HCT116 (cell line): ENCODE measurements around the gene NAALADL2. TPM values are rescaled to one million over a fixed set of nuclear protein-coding genes. Genes with fewer than 3 reads are reported as not detected.

Source experiments
- ATAC-seq: fragments of 200-7000 bp; cut with Tn5 transposase; 2 replicates; pipeline ENCODE4 v1.9.1; 2020; ENCODE audit warnings: mild to moderate bottlenecking, moderate library complexity
- BruUV-seq: library from RNA; stranded (reverse); fragments of 400-500 nt; replicated peaks from 2 replicates; lab custom pipeline; 2021; lab: Mats Ljungman, UMichigan
- CTCF ChIA-PET: fragments of 300-600 bp; sonication (Branson Sonifier 250); formaldehyde crosslinking; loops from one replicate; lab custom pipeline; 2021; ENCODE audit warnings: antibody characterized with exemption; lab: Charles Lee
- POLR2A ChIA-PET: fragments of 300-600, 350-600 bp; sonication (Branson Sonifier 250); formaldehyde crosslinking; loops from one replicate; lab custom pipeline; 2021; ENCODE audit warnings: antibody characterized with exemption; lab: Charles Lee
- RAD21 ChIA-PET, 2 experiments: fragments of 300-600 bp; sonication (Branson Sonifier 250); formaldehyde crosslinking; loops; one replicate each; lab custom pipeline; 2023; ENCODE audit warnings: low total read pairs in 2 of 2; ENCODE audit not compliant: uncharacterized antibody in 2 of 2, unreplicated experiment in 2 of 2, low non-redundant PET in 1 of 2; lab: Charles Lee
- DNase-seq: peaks from one replicate; pipeline ENCODE4 v3.0.0-alpha.2; 2010; ENCODE audit warnings: low read depth, low spot score
- H2AFZ ChIP-seq: fragments of 200-600 bp; shearing (Covaris generic), sonication (generic); 2 replicates; pipeline ENCODE4 v1.6.1; 2017; ENCODE audit warnings: low read depth, mixed run types, mixed read lengths, antibody characterized with exemption, low read length; ENCODE audit not compliant: poor library complexity, severe bottlenecking
- H3K27ac ChIP-seq: 2 replicates; pipeline ENCODE4 v1.5.1; 2012; ENCODE audit warnings: low read depth, low read length
- H3K27me3 ChIP-seq: fragments of 200-600 bp; sonication (generic); 2 replicates; pipeline ENCODE4 v1.6.1; 2016; ENCODE audit warnings: mixed run types, low read length, mixed read lengths; ENCODE audit not compliant: insufficient read depth
- H3K36me3 ChIP-seq, 2 experiments: fragments of 200-500 bp in 1 of 2; fragments of 200-600 bp in 1 of 2; sonication (Bioruptor generic) in 1 of 2; sonication (generic) in 1 of 2; 2 replicates each; pipeline versions ENCODE4 v1.5.1 to v1.6.1; 2014 to 2016; ENCODE audit warnings: low read length in 2 of 2, inconsistent platforms in 1 of 2, mixed read lengths in 1 of 2, mixed run types in 1 of 2; ENCODE audit not compliant: insufficient read depth in 2 of 2, control insufficient read depth in 1 of 2
- H3K4me1 ChIP-seq, 2 experiments: fragments of 200-600 bp in 1 of 2; sonication (generic) in 1 of 2; 2 replicates each; pipeline versions ENCODE4 v1.5.1 to v1.6.1; 2012 to 2017; ENCODE audit warnings: low read length in 2 of 2, inconsistent platforms in 1 of 2, mild to moderate bottlenecking in 1 of 2, mixed read lengths in 1 of 2, mixed run types in 1 of 2, moderate library complexity in 1 of 2; ENCODE audit not compliant: insufficient read depth in 2 of 2, control insufficient read depth in 1 of 2
- H3K4me2 ChIP-seq: fragments of 200-600 bp; sonication (generic); 2 replicates; pipeline ENCODE4 v1.6.1; 2017; ENCODE audit warnings: mixed run types, low read length, mixed read lengths
- H3K4me3 ChIP-seq, 2 experiments: fragments of 200-600 bp in 1 of 2; sonication (generic) in 1 of 2; replicated peaks in 1 of 2; 2 replicates each; pipeline ENCODE4 v1.5.1; 2011 to 2016; ENCODE audit warnings: low read length in 2 of 2, control low read depth in 1 of 2, low read depth in 1 of 2, mild to moderate bottlenecking in 1 of 2, mixed read lengths in 1 of 2, mixed run types in 1 of 2
- H3K79me2 ChIP-seq: fragments of 200-600 bp; sonication (generic); 2 replicates; pipeline ENCODE4 v1.6.1; 2017; ENCODE audit warnings: mild to moderate bottlenecking, mixed run types, low read length, moderate library complexity, mixed read lengths; ENCODE audit not compliant: insufficient read depth
- H3K9ac ChIP-seq: fragments of 200-600 bp; sonication (generic); 2 replicates; pipeline ENCODE4 v1.6.1; 2016; ENCODE audit warnings: low read length, mixed read lengths
- H3K9me2 ChIP-seq: fragments of 200-600 bp; sonication (generic), shearing (Covaris generic); 2 replicates; pipeline ENCODE4 v1.6.1; 2017; ENCODE audit warnings: mixed run types, mild to moderate bottlenecking, moderate library complexity; ENCODE audit not compliant: insufficient read depth
- H3K9me3 ChIP-seq, 2 experiments: fragments of 200-500 bp in 1 of 2; fragments of 200-600 bp in 1 of 2; sonication (Bioruptor generic) in 1 of 2; sonication (generic) in 1 of 2; 2 replicates each; pipeline ENCODE4 v1.6.1; 2014 to 2017; ENCODE audit warnings: low read length in 2 of 2, mixed read lengths in 2 of 2, inconsistent platforms in 1 of 2, low read depth in 1 of 2, mild to moderate bottlenecking in 1 of 2, mixed run types in 1 of 2, moderate library complexity in 1 of 2; ENCODE audit not compliant: control insufficient read depth in 1 of 2, insufficient read depth in 1 of 2
- H4K20me1 ChIP-seq: fragments of 200-600 bp; sonication (generic), shearing (Covaris generic); 2 replicates; pipeline ENCODE4 v1.6.1; 2017; ENCODE audit warnings: mixed run types, mild to moderate bottlenecking, moderate library complexity; ENCODE audit not compliant: insufficient read depth
- CBX3 ChIP-seq: IDR thresholded peaks from 2 replicates; pipeline ENCODE4 v1.6.1; 2012; ENCODE audit warnings: low read depth
- CEBPB ChIP-seq: IDR thresholded peaks from 2 replicates; pipeline ENCODE4 v1.6.1; 2012; ENCODE audit warnings: low read depth
- EGR1 ChIP-seq: IDR thresholded peaks from 2 replicates; pipeline ENCODE4 v1.6.1; 2012; ENCODE audit warnings: low read depth
- ELF1 ChIP-seq: IDR thresholded peaks from 2 replicates; pipeline ENCODE4 v1.6.1; 2012; ENCODE audit warnings: low read depth, borderline replicate concordance
- EZH2 ChIP-seq: fragments of 200-600 bp; sonication (generic); IDR thresholded peaks from 2 replicates; pipeline ENCODE4 v1.6.1; 2017; ENCODE audit warnings: antibody characterized with exemption, mixed run types
- EZH2phosphoT487 ChIP-seq: fragments of 200-600 bp; IDR thresholded peaks from 2 replicates; pipeline ENCODE4 v1.6.1; 2018; ENCODE audit warnings: antibody characterized with exemption, borderline replicate concordance
- FOSL1 ChIP-seq: IDR thresholded peaks from 2 replicates; pipeline ENCODE4 v1.6.1; 2012; ENCODE audit warnings: low read depth
- JUND ChIP-seq: IDR thresholded peaks from 2 replicates; pipeline ENCODE4 v1.6.1; 2012
- POLR2A ChIP-seq: IDR thresholded peaks from 2 replicates; pipeline ENCODE4 v1.7.0; 2011; ENCODE audit warnings: borderline replicate concordance; ENCODE audit not compliant: insufficient read depth, insufficient read length; ENCODE audit errors: extremely low read depth
- POLR2AphosphoS5 ChIP-seq: IDR thresholded peaks from 2 replicates; pipeline ENCODE4 v1.6.1; 2011; ENCODE audit warnings: mild to moderate bottlenecking, low read depth, low read length, moderate library complexity
- RAD21 ChIP-seq: IDR thresholded peaks from 2 replicates; pipeline ENCODE4 v1.6.1; 2012; ENCODE audit warnings: low read depth, mild to moderate bottlenecking
- SIN3A ChIP-seq: IDR thresholded peaks from 2 replicates; pipeline ENCODE4 v1.6.1; 2012; ENCODE audit warnings: low read depth
- SP1 ChIP-seq: IDR thresholded peaks from 2 replicates; pipeline ENCODE4 v1.6.1; 2012; ENCODE audit warnings: low read depth
- SRF ChIP-seq: IDR thresholded peaks from 2 replicates; pipeline ENCODE4 v1.6.1; 2012; ENCODE audit warnings: low read depth
- TCF7L2 ChIP-seq: IDR thresholded peaks from 2 replicates; pipeline ENCODE4 v1.7.0; 2011; ENCODE audit warnings: borderline replicate concordance, inconsistent platforms; ENCODE audit not compliant: insufficient read depth, insufficient read length; ENCODE audit errors: extremely low read depth
- YY1 ChIP-seq: IDR thresholded peaks from 2 replicates; pipeline ENCODE4 v1.6.1; 2011; ENCODE audit warnings: low read length, low read depth, moderate library complexity, mild to moderate bottlenecking; ENCODE audit not compliant: insufficient replicate concordance; ENCODE audit errors: extremely low read depth
- ZFX ChIP-seq: fragments of 450-650 bp; IDR thresholded peaks from 2 replicates; pipeline ENCODE4 v1.6.1; 2017
- ZNF274 ChIP-seq: fragments of 200-500 bp; sonication (Bioruptor generic); IDR thresholded peaks from 2 replicates; pipeline ENCODE4 v1.6.1; 2014; ENCODE audit warnings: mild to moderate bottlenecking, low read depth, low read length, inconsistent platforms
- intact Hi-C: fragments of 100-400 bp; cut with micrococcal nuclease; formaldehyde crosslinking; loops from 2 replicates; pipeline ENCODE4 v1.10.0; 2022
- total RNA-seq: library from RNA; stranded (reverse); gene quantifications from one replicate; pipeline ENCODE4 v1.2.1, GENCODE V29; 2021; ENCODE audit not compliant: unreplicated experiment
- TF ChIP-seq, protein P1 (sequence below): IDR thresholded peaks from 2 replicates; pipeline ENCODE4 v1.6.1; 2011; ENCODE audit warnings: mild to moderate bottlenecking, low read length, moderate library complexity; ENCODE audit not compliant: insufficient replicate concordance; ENCODE audit errors: extremely low read depth
- TF ChIP-seq, protein P2 (sequence below): IDR thresholded peaks from 2 replicates; pipeline ENCODE4 v1.6.1; 2012
- TF ChIP-seq, protein P3 (sequence below): IDR thresholded peaks from 2 replicates; pipeline ENCODE4 v1.6.1; 2012
- TF ChIP-seq, protein P4 (sequence below), 3 experiments: fragments of 200-600 bp in 1 of 3; sonication (generic) in 1 of 3; IDR thresholded peaks in 2 of 3; conservative IDR thresholded peaks in 1 of 3; 2 replicates each; pipeline ENCODE4 v1.5.1; 2012 to 2017; ENCODE audit warnings: low read depth in 2 of 3, low read length in 2 of 3, antibody characterized with exemption in 1 of 3, borderline replicate concordance in 1 of 3, control low read depth in 1 of 3, mild to moderate bottlenecking in 1 of 3, mixed read lengths in 1 of 3, mixed run types in 1 of 3, moderate library complexity in 1 of 3; ENCODE audit not compliant: insufficient read depth in 1 of 3

Gene NAALADL2
- total RNA-seq, 1 experiment from 2014 or later: 2.9 TPM

DNA sequence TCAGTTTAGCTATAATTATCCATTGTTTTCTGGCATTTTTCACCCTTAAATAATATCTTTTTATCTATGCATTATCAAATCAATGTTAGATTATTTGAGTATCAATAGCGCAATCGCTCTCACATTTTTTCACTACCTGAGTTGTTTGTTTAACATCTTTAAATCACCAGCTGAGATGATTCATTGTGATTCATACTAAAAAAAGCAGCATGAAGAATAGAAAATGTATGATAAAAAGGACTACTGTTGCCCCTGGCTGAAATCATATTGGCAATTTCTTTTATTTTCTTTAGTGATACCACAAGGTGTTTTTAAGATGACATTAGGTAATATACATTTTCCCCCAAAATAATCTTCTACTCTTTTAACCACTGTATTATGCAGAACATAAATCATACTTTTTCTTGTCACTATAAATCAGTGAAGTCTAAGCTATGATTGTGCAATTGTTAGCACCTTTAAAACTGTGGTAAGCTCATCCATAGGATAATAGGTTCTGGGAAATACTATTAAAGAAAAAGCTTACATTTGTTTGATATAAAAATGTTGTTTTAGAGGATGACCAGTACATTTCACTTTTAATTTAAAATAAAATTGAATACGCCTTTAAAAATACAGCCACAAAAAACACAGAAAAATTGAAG, 889.1 kb downstream of the NAALADL2 start:
- no peak overlapping the region for H3K27ac ChIP-seq
- H3K36me3 ChIP-seq: no peaks in the 10 kb centered on the region
- BruUV-seq: no TSS peak
- ChIA-PET CTCF (no interaction called here), RAD21 (no interaction called here), POLR2A (no interaction called here)
- no peaks in the 10 kb centered on the region for H4K20me1 ChIP-seq
- H3K4me2 ChIP-seq: peak overlapping the region; percentile 25; the same call in 1 of the 2 replicates
- peaks cover 8 to 28% of the 10 kb centered on the region in 2 experiments; a peak in 3 of 4 replicates for H3K4me1 ChIP-seq
- no peak overlapping the region for H3K4me3 ChIP-seq
- no peak overlapping the region for H3K9ac ChIP-seq
- no peak for ATAC-seq
- no peaks in the 10 kb centered on the region for H3K9me3 ChIP-seq
- peak overlapping the region; percentile 31 for H2AFZ ChIP-seq
- no peaks in the 10 kb centered on the region for H3K79me2 ChIP-seq
- DNase-seq: no peak
- H3K9me2 ChIP-seq: no peaks in the 10 kb centered on the region
- no peaks in the 10 kb centered on the region for H3K27me3 ChIP-seq
- intact Hi-C loops: no loop called here
- no peak for TF ChIP-seq EGR1
- no peak for TF ChIP-seq EZH2phosphoT487
- no peak for TF ChIP-seq POLR2A
- TF ChIP-seq, protein P1, sequence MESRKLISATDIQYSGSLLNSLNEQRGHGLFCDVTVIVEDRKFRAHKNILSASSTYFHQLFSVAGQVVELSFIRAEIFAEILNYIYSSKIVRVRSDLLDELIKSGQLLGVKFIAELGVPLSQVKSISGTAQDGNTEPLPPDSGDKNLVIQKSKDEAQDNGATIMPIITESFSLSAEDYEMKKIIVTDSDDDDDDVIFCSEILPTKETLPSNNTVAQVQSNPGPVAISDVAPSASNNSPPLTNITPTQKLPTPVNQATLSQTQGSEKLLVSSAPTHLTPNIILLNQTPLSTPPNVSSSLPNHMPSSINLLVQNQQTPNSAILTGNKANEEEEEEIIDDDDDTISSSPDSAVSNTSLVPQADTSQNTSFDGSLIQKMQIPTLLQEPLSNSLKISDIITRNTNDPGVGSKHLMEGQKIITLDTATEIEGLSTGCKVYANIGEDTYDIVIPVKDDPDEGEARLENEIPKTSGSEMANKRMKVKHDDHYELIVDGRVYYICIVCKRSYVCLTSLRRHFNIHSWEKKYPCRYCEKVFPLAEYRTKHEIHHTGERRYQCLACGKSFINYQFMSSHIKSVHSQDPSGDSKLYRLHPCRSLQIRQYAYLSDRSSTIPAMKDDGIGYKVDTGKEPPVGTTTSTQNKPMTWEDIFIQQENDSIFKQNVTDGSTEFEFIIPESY: no peak
- TF ChIP-seq SIN3A: no peak
- TF ChIP-seq CEBPB: peak; percentile 60
- TF ChIP-seq, protein P2, sequence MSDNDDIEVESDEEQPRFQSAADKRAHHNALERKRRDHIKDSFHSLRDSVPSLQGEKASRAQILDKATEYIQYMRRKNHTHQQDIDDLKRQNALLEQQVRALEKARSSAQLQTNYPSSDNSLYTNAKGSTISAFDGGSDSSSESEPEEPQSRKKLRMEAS: no peak
- TF ChIP-seq FOSL1: peak; percentile 87
- no peak for TF ChIP-seq RAD21
- peak; percentile 52 for TF ChIP-seq JUND
- TF ChIP-seq, protein P3, sequence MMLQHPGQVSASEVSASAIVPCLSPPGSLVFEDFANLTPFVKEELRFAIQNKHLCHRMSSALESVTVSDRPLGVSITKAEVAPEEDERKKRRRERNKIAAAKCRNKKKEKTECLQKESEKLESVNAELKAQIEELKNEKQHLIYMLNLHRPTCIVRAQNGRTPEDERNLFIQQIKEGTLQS: no peak
- TF ChIP-seq ELF1: no peak
- TF ChIP-seq EZH2: no peak
- peak; percentile 35; the same call in 1 of the 2 replicates for TF ChIP-seq CBX3
- no peak for TF ChIP-seq YY1
- TF ChIP-seq ZNF274: no peak
- TF ChIP-seq ZFX: no peak
- TF ChIP-seq POLR2AphosphoS5: no peak
- TF ChIP-seq, protein P4, sequence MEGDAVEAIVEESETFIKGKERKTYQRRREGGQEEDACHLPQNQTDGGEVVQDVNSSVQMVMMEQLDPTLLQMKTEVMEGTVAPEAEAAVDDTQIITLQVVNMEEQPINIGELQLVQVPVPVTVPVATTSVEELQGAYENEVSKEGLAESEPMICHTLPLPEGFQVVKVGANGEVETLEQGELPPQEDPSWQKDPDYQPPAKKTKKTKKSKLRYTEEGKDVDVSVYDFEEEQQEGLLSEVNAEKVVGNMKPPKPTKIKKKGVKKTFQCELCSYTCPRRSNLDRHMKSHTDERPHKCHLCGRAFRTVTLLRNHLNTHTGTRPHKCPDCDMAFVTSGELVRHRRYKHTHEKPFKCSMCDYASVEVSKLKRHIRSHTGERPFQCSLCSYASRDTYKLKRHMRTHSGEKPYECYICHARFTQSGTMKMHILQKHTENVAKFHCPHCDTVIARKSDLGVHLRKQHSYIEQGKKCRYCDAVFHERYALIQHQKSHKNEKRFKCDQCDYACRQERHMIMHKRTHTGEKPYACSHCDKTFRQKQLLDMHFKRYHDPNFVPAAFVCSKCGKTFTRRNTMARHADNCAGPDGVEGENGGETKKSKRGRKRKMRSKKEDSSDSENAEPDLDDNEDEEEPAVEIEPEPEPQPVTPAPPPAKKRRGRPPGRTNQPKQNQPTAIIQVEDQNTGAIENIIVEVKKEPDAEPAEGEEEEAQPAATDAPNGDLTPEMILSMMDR (IDR thresholded peaks at IDR 0.05 in 2 of 3, conservative IDR thresholded peaks at IDR 0.05 in 1 of 3; ENCODE audit: borderline replicate concordance in 1 of 3, insufficient read depth in 1 of 3, low read depth in 2 of 3, low read length in 2 of 3): no peak
- peak; percentile 48; the same call in 1 of the 2 replicates for TF ChIP-seq SP1
- no peak for TF ChIP-seq TCF7L2
- TF ChIP-seq SRF: peak; percentile 51; the same call in 1 of the 2 replicates
